Measurements from ENCODE around the gene STX8.
A peak's percentile ranks its signal among the peaks of the same experiment; 100 is the strongest.

STX8 gene

DNA sequence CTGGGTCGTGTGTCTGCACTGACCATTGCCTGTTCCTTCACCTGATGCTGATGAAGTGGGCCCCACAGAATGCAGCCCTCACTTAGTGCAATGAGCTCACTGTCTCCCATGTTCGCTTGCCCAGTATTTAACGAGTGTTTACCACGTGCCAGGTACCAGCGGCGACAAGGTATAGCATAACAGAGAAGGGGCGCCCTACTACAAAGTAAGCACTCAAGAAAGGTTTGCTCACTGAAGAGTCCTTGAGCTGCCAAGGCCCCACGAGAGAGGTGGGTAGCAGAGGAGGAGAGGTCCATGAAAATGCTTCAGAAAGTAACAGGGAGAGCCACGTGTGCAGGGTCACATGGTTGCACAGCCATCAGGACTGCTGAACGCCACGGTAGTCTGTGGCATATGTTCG, 324.3 kb downstream of the STX8 start:
- DNase-seq: no peak
- intact Hi-C loops (cut with DNase I): no loop called here

DNA sequence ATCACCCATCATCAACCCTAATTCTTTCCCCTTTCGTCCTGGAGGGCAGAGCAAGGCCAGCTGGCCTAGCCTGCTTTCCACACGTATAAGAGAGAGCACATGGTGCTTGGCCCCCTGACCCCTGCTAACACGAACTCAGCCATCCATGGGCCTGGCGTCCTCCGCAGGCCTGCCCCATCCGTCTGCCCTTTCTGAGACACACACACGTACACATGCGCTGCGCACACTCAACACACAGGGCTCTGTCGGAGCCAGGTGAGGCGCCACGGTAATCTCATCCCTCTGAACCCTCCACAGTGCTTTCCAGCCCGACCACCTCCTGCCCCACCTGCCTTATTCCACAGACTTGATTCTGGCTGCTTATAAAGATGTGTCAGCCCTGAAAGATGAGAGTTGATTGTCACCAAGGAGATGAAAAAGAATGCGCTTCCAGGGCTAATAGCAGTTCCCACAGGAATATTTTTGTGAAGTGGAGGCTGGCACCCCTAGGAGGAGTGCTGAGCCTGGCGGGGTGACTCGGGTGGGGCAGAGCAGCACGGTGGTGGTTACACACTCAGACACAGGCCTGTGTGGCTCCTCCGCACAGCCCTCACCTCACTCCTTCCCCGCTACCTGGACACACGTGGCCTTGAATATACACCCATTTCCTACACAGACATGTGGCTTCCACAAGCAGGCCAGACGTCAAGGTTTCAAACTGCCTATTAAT, 326.2 kb downstream of the STX8 start:
- intact Hi-C loops (cut with DNase I): no loop called here
- no peak for DNase-seq

DNA sequence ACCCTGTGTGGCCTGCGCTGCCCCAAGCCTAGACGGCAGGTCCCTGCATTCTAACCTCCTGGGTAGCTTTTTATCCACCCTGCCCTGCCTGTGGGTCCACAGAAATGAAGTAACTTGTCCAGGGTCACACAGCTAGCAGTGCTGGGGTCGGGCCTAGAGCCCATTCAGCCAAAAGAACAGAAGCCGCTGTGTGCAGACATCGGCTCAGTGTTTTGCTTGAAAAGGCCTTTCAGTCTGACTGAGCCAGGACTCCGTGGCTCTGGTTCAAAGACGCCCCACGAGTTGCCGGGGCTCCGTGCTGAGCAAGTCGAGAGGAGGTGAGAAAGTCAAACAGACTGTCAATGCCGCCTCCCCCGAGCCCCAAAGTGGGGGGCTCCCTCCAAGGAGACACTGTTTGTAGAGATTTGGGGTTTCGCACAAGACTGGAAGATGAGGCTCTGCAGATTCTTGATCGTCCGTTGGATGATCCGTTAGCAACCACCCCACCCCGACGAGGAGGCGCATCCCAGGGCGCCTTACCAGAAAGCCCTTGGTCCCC, 328.1 kb downstream of the STX8 start:
- intact Hi-C loops (cut with DNase I): no loop called here
- DNase-seq: peak in 4 of 10 donors; percentile 42 to 90 (median 67)

DNA sequence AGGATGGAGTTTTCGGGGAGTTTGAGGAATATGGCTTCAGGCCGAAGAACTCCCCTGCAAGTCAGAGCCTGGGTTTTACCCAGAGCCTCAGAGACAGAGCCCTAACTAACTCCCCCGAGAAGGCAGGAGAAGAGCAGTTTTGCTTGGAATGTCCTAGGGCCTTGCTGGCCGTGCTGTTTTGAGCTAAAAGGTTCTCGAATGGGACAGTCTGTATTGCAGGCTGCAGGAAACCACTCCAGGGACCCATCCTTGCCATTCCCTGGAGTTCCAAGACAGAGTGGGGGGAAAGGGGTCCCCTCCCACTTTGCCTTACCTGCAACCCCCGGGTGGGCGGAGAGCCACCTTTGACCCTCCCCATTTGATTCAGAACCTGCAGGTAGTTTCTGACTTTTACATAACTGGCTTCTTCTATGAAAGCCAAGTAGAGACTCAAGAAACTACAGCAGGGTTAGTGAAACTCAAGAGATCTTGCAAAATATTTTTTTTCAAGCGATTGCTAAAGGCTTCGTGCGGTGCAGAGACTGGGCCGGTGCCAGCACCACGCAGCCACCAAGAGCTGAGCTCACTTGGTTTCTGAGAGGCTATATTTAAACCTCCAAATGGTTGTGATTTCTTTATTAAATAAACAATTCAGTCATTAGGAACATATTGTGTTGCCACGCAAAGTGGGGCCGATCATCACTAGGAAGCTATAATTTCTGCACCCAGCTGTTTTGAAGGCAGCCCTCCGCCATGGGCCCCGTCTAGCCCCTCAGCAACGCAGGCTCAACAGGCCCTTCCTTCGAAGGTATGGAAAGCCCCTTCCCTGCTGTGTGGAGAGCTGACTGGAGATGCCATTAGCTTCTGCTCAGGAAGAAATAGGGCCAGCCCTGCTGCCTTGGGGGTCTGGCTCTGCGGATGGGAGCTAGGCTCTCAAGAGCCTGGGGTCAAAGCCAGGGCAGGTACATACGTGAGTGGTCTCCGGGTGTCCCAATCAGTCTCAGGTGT, 331.3 kb downstream of the STX8 start:
- peak in 4 of 10 donors; percentile 39 to 91 (median 65) for DNase-seq
- intact Hi-C loops (cut with DNase I): no loop called here

DNA sequence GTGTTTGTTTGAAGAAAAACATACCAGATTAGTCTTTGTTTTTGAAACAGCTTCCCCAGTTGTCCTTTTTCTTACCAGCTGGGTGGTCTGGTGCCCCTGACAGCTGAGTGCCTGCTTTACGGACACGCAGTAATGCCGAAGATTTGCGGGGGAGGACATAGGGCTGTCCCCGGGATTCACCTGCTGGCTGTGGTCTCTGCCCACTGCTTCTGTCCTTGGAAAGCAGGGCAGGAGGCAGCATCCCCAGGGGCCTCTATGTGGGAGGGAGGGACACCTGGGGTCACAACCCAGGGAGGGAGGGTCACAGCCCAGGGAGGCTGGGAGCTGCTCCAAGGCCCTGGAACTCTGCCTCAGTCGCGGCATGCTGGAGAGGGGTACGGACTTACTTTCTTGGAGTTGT, 332.6 kb downstream of the STX8 start:
- intact Hi-C loops (cut with DNase I): no loop called here

DNA sequence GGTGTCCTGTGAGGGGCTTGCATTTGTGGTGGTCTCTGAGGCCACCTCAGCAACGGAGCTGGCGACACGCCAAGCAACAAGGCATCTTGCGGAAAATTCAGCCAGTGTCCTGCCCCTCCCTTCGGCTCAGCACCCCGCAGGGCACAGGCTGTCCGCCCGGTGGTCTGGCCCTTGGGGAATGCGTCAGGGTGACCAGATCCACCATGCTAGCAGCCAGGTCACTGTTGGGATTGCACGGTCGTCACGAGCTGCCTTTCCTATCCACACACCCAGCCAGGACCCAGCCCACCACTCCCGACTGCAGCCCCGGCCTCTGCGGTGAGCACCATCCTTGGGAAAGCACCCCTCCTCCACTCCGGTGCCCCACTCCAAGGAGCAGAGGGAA, 333.1 kb downstream of the STX8 start:
- intact Hi-C loops (cut with DNase I): no loop called here
- DNase-seq: peak in 1 of 10 donors; percentile 79

More for the DNA sequence above, 332.6 kb downstream of the STX8 start:
- peak in 1 of 10 donors; percentile 72 for DNase-seq

DNA sequence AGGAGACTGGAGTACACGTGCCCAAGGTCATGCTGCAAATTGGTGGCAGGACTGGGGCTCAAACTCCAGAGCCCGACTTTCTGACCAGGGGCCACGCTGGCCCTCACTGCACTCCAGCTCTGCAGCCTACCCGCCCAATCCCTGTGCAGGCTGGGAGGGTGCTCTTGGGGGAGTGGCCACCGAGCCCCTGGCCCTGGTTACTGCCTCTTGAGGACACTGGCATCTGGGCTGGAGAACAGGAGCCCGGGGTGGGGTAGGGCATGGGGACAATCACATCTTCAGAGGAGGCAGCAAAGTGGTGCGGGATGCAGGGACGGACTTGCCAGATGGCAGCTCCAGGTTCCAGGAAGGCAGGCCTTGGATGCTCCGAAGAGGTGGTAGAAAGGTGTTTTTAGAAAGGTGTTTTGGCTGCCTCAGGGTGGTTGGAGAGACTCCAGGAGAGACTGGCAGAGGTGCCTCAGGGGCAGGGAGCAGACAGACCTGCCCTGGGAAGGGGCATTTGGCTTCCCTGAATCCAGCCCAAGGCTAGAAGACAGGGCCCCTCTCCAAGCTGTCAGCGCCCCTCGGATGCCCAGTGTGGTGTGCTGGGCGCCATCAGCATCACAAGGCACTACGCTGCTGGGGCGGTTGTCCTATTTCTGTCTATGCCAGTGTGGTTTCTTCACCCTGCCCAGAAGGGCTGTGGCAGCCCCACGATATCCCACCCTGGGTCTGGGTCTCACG, 333.7 kb downstream of the STX8 start:
- DNase-seq: peak in 1 of 10 donors; percentile 72
- intact Hi-C loops (cut with DNase I): no loop called here

DNA sequence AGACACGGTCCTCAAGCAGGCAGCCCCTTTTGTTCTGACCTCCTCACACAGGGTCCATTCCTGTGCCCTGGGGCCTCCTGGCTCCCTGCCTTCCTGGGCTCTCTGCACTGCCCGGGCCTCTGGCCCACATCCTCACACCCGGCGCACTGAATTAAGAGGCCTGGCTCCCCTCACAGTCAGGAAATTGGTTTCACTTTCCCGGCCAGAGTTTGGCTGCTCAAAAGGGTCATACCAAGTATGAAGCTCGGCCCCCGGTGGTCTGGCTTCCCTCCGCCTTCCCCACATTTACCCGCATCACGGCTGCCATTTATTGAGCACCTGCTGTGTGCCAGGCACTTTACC, 334.3 kb downstream of the STX8 start:
- DNase-seq: peak; percentile 35 to 91 (median 61)
- intact Hi-C loops (cut with DNase I): no loop called here

DNA sequence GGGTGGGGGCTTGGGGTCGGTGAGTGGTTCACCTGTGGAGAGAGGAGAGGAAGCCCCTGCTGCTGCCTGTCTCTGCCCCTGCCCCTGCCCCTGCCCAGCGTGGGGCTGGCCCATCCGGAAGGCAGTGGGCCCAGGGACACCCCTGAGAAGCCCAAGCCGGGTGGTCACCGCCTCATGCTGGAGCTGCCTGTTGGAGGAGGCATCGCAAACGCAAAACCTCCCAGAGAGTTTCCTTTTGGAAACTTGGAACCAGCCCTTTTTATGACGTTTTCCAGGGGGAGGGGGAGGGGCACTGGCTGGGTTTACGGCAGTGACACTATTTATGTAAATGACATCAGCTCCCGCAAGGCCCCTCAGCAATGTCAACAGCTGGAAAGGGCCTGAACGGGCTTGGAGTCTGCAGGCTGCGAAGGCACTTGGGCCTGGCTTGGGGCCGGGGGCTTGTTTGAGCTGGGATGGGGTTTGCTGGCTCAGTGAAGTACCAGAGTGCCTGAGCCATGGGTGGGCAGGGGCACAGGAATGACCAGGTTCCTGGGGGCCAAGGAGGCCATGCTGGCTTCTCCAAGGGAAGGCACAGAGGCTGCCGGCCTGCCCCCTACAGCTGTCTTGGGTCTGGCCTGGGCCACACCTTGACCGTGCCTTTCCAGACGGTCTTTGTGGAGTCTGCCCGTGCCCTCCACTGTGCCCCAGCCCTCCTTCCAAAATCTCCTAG, 334.8 kb downstream of the STX8 start:
- intact Hi-C loops (cut with DNase I): no loop called here
- peak in 6 of 10 donors; percentile 21 to 85 (median 41) for DNase-seq

DNA sequence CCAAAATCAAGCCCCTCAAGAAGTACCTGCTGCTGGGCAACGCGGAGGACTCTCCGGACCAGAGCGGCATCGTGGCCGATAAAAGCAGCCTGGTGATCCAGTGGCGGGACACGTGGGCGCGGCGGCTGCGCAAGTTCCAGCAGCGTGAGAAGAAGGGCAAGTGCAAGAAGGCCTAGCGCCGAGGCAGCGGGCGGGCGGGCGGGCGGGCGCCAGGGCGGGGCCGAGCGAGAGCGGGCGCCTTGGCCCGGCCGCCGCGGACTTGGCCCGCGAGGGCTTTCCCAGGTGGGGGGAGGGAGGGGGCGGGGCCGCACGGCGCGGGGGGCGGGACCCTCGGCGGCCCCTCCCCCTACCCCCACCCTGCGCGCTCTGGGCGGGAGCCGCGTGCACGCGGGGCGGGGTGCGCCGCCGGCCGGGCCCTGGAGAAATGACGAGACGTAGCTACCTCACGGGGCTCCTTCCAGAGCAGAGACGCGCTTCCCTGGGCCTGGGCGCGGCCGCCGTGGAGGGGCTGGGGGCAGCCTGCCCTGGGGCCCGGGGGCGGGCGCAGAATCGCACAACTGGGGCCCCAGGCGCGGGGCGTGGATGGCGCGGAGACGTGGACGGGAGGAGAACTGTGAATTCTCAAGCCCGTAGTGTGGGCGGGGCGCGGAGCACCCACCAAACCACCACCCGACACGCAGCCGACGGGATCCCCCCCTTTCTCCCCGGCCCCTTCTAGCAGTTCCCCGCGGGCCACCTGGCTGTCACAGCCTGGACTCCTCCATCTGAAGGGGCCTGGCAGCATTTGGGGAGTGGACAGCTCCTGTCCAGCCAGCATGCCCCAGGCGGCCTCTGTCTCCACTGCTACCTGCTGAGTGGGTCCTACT, 335.6 kb downstream of the STX8 start:
- intact Hi-C loops (cut with DNase I): no loop called here
- DNase-seq: peak in 8 of 10 donors; percentile 41 to 93 (median 58)

DNA sequence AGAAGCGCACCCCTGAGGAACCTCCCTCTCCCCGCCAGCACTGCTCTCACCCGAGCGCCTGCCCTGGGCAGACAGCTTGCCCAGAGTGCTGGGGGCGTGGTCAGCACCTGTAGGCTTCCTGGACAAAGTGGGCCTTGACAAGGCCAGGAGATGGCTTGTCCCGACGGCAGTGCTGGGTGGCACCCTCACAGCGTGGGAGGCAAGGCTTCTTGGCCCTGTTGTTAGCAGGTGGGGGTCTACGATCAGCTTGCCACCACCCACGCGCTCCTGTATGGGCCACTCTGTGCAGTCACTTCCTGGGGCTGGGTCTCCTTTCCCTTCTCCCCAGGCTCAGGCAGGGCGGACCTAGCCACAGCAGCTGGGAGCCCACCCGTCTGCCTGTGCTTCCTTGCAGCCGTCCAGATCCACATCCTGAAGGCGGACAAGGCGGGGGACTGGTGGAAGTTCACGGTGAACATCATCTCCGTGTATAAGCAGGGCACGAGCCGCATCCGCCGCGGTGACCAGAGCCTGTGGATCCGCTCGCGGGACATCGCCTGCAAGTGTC, 336.3 kb downstream of the STX8 start:
- DNase-seq: peak in 1 of 10 donors; percentile 83

DNA sequence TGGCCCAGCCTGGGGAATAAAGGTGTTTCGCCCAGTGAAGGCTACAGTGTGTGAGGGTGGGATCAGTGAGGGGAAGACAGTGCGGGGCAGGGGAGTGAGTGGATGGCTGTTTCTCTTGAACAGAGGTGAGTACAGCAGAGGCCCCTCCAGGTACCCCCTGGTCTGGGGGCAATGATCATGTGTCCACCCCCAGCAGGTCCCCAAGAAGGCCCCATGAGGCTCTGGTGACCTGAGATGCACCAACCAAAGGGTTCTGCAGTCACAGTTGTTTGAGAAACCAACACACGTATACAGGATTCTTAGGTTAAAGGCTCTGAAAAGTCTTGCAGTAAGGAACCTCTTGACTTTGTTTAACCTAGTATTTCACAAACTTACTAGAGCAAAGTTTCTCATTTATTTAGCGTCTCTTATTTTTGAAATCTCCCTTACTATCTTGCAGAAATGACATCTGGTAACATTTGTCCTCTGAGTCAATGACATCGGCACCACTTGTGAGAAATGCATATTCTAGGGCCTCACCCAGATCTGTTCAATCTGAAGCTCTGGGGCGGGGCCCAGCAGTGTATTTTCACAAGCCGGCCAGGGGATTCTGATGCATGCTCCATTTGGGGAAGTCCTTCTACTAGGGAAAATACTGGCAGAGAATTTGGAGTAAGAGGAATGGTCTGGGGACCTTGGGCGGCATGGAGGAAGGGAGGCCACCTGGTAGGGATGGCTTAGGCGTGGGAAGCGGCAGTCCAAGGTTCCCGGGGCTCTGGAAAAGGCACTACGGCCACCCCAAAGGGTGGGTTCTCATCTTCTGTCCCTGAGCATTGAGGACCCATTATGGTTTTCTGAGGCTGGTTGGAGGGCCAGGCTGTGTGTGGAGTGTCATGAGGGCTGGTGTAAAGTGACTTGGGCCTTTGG, 337.0 kb downstream of the STX8 start:
- peak in 3 of 10 donors; percentile 35 to 56 (median 49) for DNase-seq
- intact Hi-C loops (cut with DNase I): no loop called here

More for the DNA sequence above, 336.3 kb downstream of the STX8 start:
- intact Hi-C loops (cut with DNase I): no loop called here

DNA sequence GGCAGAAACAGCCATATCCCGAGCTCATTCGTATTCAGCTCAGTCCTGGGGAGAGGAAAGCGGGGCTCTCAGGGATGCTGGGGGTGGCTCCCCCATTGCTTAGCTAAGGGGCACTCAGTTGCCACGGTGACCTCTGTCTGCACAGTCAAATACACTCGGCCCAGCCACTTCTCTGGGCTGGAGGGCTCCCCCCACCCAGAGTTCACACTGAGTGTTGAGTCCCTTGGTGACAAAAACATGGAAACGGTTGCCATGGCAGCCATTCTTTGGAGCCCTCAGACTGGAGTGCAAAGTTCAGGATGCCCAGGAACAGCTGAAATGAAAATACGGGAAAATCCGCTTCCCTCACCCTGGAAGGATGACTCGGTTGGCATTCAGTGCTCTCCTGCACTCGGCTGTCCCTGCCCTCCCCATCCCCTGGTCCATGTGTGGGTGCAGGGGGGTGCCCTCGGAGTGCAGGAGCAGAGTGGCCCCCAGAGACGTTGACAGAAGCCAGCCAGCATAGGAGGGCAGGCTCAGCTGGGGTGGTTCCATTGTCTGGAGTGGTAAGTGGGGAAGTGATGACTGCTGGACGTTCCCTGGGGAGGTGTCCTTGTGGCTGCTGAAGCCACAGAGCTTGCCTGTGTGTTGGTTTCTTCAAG, 337.8 kb downstream of the STX8 start:
- DNase-seq: peak in 3 of 10 donors; percentile 54 to 67 (median 55)
- intact Hi-C loops (cut with DNase I): no loop called here

DNA sequence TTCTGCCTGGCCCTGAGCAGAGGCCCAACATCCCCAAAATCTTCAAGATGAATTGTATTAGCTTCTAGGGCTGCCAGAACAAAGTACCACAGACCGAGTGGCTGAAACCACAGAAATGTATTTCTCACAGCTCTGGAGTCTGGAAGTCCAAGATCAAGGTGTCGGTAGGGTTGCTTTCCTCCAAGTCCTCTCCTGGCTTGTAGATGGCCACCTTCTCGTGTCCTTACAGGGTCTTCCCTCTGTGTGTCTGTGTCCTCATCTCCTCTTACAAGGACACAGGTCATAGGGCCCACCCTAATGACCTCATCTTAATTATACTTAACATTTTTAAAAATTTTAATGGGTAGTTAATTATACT, 338.6 kb downstream of the STX8 start:
- intact Hi-C loops (cut with DNase I): no loop called here
- no peak for DNase-seq

DNA sequence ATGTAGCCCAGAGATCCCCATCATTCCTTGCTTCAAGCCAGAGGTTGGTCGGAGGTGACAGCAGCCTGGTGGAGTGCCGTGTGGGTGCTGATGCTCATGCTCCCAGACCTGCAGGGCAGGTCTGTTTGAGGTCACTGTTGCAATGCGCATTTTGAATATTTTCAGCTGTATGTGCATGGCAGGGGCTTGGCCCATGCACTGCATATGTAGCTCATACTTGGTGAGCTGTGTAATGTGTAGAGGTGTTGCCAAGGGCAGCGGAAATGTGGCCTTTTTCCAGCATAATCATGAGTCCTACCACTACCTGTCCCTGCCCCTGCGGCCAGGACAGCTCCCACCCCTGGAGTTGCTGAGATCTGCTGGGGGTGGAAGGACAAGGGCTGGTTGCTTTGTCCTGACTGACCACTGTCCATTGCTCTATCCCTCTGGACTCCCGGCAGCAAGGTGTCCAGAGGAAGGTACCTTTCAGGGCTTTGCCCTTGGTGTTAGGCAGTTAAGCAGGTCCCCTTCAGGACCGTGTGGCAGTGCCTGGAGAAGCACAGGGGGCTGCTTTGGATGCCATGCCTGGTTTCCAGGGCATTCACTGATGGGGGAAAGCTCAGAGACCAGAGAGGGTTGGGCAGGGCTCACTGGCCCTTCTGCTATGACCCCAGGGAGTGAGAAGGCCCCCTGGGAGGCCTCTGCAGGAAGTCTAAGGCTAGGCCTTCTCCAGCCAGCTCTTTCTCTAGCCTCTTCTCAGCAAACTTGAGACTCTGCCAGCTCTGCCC, 339.2 kb downstream of the STX8 start:
- intact Hi-C loops (cut with DNase I): no loop called here
- peak in 3 of 10 donors; percentile 35 to 48 (median 47) for DNase-seq

DNA sequence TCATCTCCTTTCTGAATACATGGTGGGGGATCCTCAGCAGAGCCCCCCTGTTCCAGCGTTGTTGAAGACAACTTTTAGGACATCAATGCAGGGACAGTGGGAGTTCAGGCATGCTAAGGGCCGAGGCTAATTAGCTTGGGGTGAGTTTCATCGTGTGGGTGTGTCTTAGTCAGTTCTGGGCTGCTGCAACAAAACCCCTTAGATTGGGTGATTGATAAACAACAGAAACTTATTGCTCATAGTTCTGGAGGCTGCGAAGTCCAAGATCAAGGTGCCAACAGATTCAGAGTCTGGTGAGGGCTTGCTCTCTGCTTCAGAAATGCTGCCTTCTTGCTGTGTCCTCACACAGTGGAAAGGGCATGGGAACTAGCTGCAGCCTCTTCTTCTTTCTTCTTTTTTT, 340.3 kb downstream of the STX8 start:
- intact Hi-C loops (cut with DNase I): no loop called here
- DNase-seq: peak in 2 of 10 donors; percentile 1 to 20

Data from posterior cingulate gyrus (tissue), 11 donors.